ENCODE measurements around the gene ELMOD1. TPM values are rescaled to one million over a fixed set of nuclear protein-coding genes. Genes with fewer than 3 reads are reported as not detected.

The ELMOD1 gene
- total and polyA plus RNA-seq, 2 experiments from 2014 or later, result 1.2 to 1.6 TPM

- Histone ChIP-seq H3K4me1 (ENCODE audit: insufficient read depth) (peaks cover 13% of the 10 kb centered on the region), H3K36me3 (ENCODE audit: insufficient read depth) (no peaks in the 10 kb centered on the region), H2AFZ (peak overlapping the region; percentile 93), H3K79me2 (replicated peaks; ENCODE audit: insufficient read depth) (peaks cover 1% of the 10 kb centered on the region), H3K27me3 (ENCODE audit: insufficient read depth) (no peaks in the 10 kb centered on the region), H4K20me1 (replicated peaks; ENCODE audit: insufficient read depth) (no peaks in the 10 kb centered on the region), H3K4me2 (0 out of 2 replicates have a peak overlapping the region, but pooled peaks have one; percentile 14), H3K4me3 (no peak overlapping the region), H3K9me2 (ENCODE audit: insufficient read depth) (no peaks in the 10 kb centered on the region), H3F3A (replicated peaks; ENCODE audit: low read depth) (no peaks in the 10 kb centered on the region), H3K27ac (ENCODE audit: low read depth) (no peak overlapping the region)
- Mint-ChIP-seq H3K36me3 (ENCODE audit: low read depth) (no peaks in the 10 kb centered on the region), H3K27ac (no peak overlapping the region), H3K27me3 (ENCODE audit: insufficient read depth, low read depth, poor library complexity) (peaks cover 4% of the 10 kb centered on the region), H3K9me3 (no peaks in the 10 kb centered on the region; the same call in 2 of the 3 replicates), H3K4me1 (peaks cover 17% of the 10 kb centered on the region), H3K4me3 (no peak overlapping the region)
- DNase-seq (ENCODE audit: low spot score) (no peak), ATAC-seq (peak; percentile 12)
- TF ChIP-seq ZNF114 (CRISPR knock-in tag; IDR thresholded peaks at IDR 0.05) (no peak), EZH2phosphoT487 (IDR thresholded peaks at IDR 0.05; ENCODE audit: unreplicated experiment) (no peak)
Observed at GRCh38 chr11:107570015-107570414, 20.9 kb upstream of the ELMOD1 start.

GRCh38 chr11:107573438-107573837 lies 17.5 kb upstream of the ELMOD1 start:
- no peak for TF ChIP-seq STAT1 (IDR thresholded peaks at IDR 0.05; ENCODE audit: unreplicated experiment)
- TF ChIP-seq EZH2phosphoT487 (IDR thresholded peaks at IDR 0.05; ENCODE audit: unreplicated experiment), result no peak
- TF ChIP-seq, protein P1, sequence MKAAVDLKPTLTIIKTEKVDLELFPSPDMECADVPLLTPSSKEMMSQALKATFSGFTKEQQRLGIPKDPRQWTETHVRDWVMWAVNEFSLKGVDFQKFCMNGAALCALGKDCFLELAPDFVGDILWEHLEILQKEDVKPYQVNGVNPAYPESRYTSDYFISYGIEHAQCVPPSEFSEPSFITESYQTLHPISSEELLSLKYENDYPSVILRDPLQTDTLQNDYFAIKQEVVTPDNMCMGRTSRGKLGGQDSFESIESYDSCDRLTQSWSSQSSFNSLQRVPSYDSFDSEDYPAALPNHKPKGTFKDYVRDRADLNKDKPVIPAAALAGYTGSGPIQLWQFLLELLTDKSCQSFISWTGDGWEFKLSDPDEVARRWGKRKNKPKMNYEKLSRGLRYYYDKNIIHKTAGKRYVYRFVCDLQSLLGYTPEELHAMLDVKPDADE (IDR thresholded peaks at IDR 0.05), result no peak
- no peak for TF ChIP-seq POLR2AphosphoS5 (IDR thresholded peaks at IDR 0.05; ENCODE audit: low read depth)
- TF ChIP-seq, protein P2, sequence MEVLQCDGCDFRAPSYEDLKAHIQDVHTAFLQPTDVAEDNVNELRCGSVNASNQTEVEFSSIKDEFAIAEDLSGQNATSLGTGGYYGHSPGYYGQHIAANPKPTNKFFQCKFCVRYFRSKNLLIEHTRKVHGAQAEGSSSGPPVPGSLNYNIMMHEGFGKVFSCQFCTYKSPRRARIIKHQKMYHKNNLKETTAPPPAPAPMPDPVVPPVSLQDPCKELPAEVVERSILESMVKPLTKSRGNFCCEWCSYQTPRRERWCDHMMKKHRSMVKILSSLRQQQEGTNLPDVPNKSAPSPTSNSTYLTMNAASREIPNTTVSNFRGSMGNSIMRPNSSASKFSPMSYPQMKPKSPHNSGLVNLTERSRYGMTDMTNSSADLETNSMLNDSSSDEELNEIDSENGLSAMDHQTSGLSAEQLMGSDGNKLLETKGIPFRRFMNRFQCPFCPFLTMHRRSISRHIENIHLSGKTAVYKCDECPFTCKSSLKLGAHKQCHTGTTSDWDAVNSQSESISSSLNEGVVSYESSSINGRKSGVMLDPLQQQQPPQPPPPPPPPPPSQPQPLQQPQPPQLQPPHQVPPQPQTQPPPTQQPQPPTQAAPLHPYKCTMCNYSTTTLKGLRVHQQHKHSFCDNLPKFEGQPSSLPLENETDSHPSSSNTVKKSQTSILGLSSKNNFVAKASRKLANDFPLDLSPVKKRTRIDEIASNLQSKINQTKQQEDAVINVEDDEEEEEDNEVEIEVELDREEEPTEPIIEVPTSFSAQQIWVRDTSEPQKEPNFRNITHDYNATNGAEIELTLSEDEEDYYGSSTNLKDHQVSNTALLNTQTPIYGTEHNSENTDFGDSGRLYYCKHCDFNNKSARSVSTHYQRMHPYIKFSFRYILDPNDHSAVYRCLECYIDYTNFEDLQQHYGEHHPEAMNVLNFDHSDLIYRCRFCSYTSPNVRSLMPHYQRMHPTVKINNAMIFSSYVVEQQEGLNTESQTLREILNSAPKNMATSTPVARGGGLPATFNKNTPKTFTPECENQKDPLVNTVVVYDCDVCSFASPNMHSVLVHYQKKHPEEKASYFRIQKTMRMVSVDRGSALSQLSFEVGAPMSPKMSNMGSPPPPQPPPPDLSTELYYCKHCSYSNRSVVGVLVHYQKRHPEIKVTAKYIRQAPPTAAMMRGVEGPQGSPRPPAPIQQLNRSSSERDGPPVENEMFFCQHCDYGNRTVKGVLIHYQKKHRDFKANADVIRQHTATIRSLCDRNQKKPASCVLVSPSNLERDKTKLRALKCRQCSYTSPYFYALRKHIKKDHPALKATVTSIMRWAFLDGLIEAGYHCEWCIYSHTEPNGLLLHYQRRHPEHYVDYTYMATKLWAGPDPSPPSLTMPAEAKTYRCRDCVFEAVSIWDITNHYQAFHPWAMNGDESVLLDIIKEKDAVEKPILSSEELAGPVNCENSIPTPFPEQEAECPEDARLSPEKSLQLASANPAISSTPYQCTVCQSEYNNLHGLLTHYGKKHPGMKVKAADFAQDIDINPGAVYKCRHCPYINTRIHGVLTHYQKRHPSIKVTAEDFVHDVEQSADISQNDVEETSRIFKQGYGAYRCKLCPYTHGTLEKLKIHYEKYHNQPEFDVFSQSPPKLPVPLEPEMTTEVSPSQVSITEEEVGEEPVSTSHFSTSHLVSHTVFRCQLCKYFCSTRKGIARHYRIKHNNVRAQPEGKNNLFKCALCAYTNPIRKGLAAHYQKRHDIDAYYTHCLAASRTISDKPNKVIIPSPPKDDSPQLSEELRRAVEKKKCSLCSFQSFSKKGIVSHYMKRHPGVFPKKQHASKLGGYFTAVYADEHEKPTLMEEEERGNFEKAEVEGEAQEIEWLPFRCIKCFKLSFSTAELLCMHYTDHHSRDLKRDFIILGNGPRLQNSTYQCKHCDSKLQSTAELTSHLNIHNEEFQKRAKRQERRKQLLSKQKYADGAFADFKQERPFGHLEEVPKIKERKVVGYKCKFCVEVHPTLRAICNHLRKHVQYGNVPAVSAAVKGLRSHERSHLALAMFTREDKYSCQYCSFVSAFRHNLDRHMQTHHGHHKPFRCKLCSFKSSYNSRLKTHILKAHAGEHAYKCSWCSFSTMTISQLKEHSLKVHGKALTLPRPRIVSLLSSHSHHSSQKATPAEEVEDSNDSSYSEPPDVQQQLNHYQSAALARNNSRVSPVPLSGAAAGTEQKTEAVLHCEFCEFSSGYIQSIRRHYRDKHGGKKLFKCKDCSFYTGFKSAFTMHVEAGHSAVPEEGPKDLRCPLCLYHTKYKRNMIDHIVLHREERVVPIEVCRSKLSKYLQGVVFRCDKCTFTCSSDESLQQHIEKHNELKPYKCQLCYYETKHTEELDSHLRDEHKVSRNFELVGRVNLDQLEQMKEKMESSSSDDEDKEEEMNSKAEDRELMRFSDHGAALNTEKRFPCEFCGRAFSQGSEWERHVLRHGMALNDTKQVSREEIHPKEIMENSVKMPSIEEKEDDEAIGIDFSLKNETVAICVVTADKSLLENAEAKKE (CRISPR knock-in tag; IDR thresholded peaks at IDR 0.05), result no peak
- no peak for TF ChIP-seq ZNF331 (CRISPR knock-in tag; IDR thresholded peaks at IDR 0.05; ENCODE audit: low read depth)
- TF ChIP-seq CREB1 (CRISPR knock-in tag; IDR thresholded peaks at IDR 0.05; ENCODE audit: low read depth), result no peak
- TF ChIP-seq NANOG (IDR thresholded peaks at IDR 0.05; ENCODE audit: borderline replicate concordance), result no peak
- TF ChIP-seq, protein P3, sequence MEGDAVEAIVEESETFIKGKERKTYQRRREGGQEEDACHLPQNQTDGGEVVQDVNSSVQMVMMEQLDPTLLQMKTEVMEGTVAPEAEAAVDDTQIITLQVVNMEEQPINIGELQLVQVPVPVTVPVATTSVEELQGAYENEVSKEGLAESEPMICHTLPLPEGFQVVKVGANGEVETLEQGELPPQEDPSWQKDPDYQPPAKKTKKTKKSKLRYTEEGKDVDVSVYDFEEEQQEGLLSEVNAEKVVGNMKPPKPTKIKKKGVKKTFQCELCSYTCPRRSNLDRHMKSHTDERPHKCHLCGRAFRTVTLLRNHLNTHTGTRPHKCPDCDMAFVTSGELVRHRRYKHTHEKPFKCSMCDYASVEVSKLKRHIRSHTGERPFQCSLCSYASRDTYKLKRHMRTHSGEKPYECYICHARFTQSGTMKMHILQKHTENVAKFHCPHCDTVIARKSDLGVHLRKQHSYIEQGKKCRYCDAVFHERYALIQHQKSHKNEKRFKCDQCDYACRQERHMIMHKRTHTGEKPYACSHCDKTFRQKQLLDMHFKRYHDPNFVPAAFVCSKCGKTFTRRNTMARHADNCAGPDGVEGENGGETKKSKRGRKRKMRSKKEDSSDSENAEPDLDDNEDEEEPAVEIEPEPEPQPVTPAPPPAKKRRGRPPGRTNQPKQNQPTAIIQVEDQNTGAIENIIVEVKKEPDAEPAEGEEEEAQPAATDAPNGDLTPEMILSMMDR (conservative IDR thresholded peaks at IDR 0.05; ENCODE audit: low read depth in 2 of 2), result no peak
- TF ChIP-seq EZH2 (IDR thresholded peaks at IDR 0.05; ENCODE audit: low read depth, unreplicated experiment), result no peak
- TF ChIP-seq JUNB (IDR thresholded peaks at IDR 0.05; ENCODE audit: unreplicated experiment), result no peak
- no peak for TF ChIP-seq ZNF114 (CRISPR knock-in tag; IDR thresholded peaks at IDR 0.05)
- Mint-ChIP-seq H3K9me3 (no peaks in the 10 kb centered on the region; the same call in 2 of the 3 replicates), H3K27me3 (ENCODE audit: insufficient read depth, low read depth, poor library complexity) (no peaks in the 10 kb centered on the region), H3K36me3 (ENCODE audit: low read depth) (no peaks in the 10 kb centered on the region), H3K4me3 (no peak overlapping the region), H3K27ac (no peak overlapping the region), H3K4me1 (peaks cover 17% of the 10 kb centered on the region)
- Histone ChIP-seq H4K20me1 (replicated peaks; ENCODE audit: insufficient read depth) (no peaks in the 10 kb centered on the region), H2AFZ (no peak overlapping the region), H3F3A (replicated peaks; ENCODE audit: low read depth) (no peaks in the 10 kb centered on the region), H3K27ac (ENCODE audit: low read depth) (no peak overlapping the region), H3K79me2 (replicated peaks; ENCODE audit: insufficient read depth) (no peaks in the 10 kb centered on the region), H3K4me3 (no peak overlapping the region), H3K4me2 (no peak overlapping the region), H3K36me3 (ENCODE audit: insufficient read depth) (no peaks in the 10 kb centered on the region), H3K4me1 (ENCODE audit: insufficient read depth) (0 out of 2 replicates have a peak, but pooled peaks cover 7% of the 10 kb centered on the region), H3K27me3 (ENCODE audit: insufficient read depth) (no peaks in the 10 kb centered on the region), H3K9me2 (ENCODE audit: insufficient read depth) (no peaks in the 10 kb centered on the region)
- no peak for DNase-seq (ENCODE audit: low spot score)
- no peak for ATAC-seq

All from GM23338 (cell line).